Right lobe of liver (tissue), 6 donors: ENCODE measurements around the gene RALGPS1. TPM values are rescaled to one million over a fixed set of nuclear protein-coding genes. Genes with fewer than 3 reads are reported as not detected.

Experiments used
- ATAC-seq, 4 donors: fragments of 200-7000 bp; cut with Tn5 transposase; one replicate each; pipeline ENCODE4 v1.9.1; 2020; ENCODE audit warnings: mild to moderate bottlenecking in 4 of 4, moderate library complexity in 4 of 4
- DNase-seq, 3 donors: peaks; one replicate each; pipeline ENCODE4 v3.0.0-alpha.2; 2020
- H3K27ac ChIP-seq, 3 donors: fragments of 200-600 bp; one replicate each; pipeline ENCODE4 v1.8.0; 2022
- H3K27me3 ChIP-seq, 2 donors: fragments of 200-600 bp; one replicate each; pipeline ENCODE4 v1.8.0; 2022
- H3K36me3 ChIP-seq, 4 donors: fragments of 200-600 bp; sonication (generic) in 1 of 4; one replicate each; pipeline versions ENCODE4 v1.5.1 to v1.8.0; 2017 to 2022; ENCODE audit warnings: control low read depth in 1 of 4
- H3K4me1 ChIP-seq, 4 donors: fragments of 200-600 bp; sonication (generic) in 1 of 4; one replicate each; pipeline versions ENCODE4 v1.5.1 to v1.8.0; 2017 to 2022; ENCODE audit warnings: control low read depth in 1 of 4
- H3K4me3 ChIP-seq, 3 donors: fragments of 200-600 bp; one replicate each; pipeline ENCODE4 v1.8.0; 2022
- H3K9me3 ChIP-seq, 4 donors: fragments of 200-600 bp; sonication (generic) in 1 of 4; one replicate each; pipeline versions ENCODE4 v1.5.1 to v1.8.0; 2017 to 2022; ENCODE audit warnings: control low read depth in 1 of 4
- CTCF ChIP-seq, 4 donors: fragments of 200-600 bp in 3 of 4; fragments of 450-650 bp in 1 of 4; IDR thresholded peaks; one replicate each; pipeline versions ENCODE4 v1.5.1 to v1.8.0; 2016 to 2022; ENCODE audit warnings: antibody characterized with exemption in 4 of 4, mild to moderate bottlenecking in 2 of 4
- POLR2A ChIP-seq: fragments of 450-650 bp; IDR thresholded peaks from one replicate; pipeline ENCODE4 v1.6.1; 2017; ENCODE audit warnings: antibody characterized with exemption, mild to moderate bottlenecking
- WGBS: methylation state at CpG from one replicate; pipeline ENCODE4 v1.1.6; 2018; ENCODE audit warnings: low coverage, low lambda C conversion rate; ENCODE audit not compliant: insufficient coverage; ENCODE audit errors: missing lambda C conversion rate; 5-methylcytosine and 5-hydroxymethylcytosine counted together
- intact Hi-C, 2 donors: fragments of 100-400 bp; cut with DNase I; formaldehyde crosslinking; loops; one replicate each; pipeline versions ENCODE4 v1.11.2 to v1.14.1; 2022
- total RNA-seq, 6 experiments: library from RNA; depleted of rRNA in 2 of 6; stranded (reverse); fragments of >200 nt in 2 of 6; fragmentation: NEBNext Ultra II Directional in 3 of 6; extraction: Animal tissue kit (Norgen Biotek cat#: 25700) in 3 of 6; gene quantifications; one replicate each; pipeline versions ENCODE4 v1.1.0 to v1.2.4, GENCODE V29; 2016 to 2023
- donor health status: DM: no; HTN: yes; CAD: no.
- donor health status: DM: no; HTN: no; CAD: no.
- donor health status: DM: no; HTN: no; CAD: no.
- donor health status: DM: no; HTN: yes; CAD: no.
- donor health status: DM: no; HTN: yes; CAD: no.

Gene RALGPS1
- total RNA-seq, 6 experiments from 2014 or later, result 1.2 to 3.8 (median 2.4) TPM

GRCh38 chr9:127128341-127129072 is 213.9 kb downstream of the RALGPS1 start:
- 79% methylated on average over 3 of the region's 9 CpGs for WGBS
- Histone ChIP-seq H3K27me3 (no peaks in the 10 kb centered on the region), H3K27ac (no peak overlapping the region), H3K4me1 (peaks cover 0 to 5% (median 0%) of the 10 kb centered on the region in 4 donors), H3K36me3 (no peaks in the 10 kb centered on the region), H3K4me3 (no peak overlapping the region), H3K9me3 (no peaks in the 10 kb centered on the region)
- ATAC-seq (no peak), DNase-seq (no peak)
- intact Hi-C loops, result no loop called here
- TF ChIP-seq CTCF (IDR thresholded peaks at IDR 0.05), result no peak
- no peak for TF ChIP-seq POLR2A

GRCh38 chr9:127129073-127129717 is 214.6 kb downstream of the RALGPS1 start:
- ATAC-seq, result no peak
- no peaks in the 10 kb centered on the region for H3K9me3 ChIP-seq
- H3K27ac ChIP-seq, result no peak overlapping the region
- H3K4me1 ChIP-seq, result peaks cover 0 to 5% (median 0%) of the 10 kb centered on the region in 4 donors
- DNase-seq, result no peak
- H3K4me3 ChIP-seq, result no peak overlapping the region
- no peaks in the 10 kb centered on the region for H3K27me3 ChIP-seq
- TF ChIP-seq POLR2A, result no peak
- TF ChIP-seq CTCF (IDR thresholded peaks at IDR 0.05), result no peak
- 77% methylated on average over 4 of the region's 5 CpGs for WGBS
- intact Hi-C loops, result no loop called here
- no peaks in the 10 kb centered on the region for H3K36me3 ChIP-seq

DNA sequence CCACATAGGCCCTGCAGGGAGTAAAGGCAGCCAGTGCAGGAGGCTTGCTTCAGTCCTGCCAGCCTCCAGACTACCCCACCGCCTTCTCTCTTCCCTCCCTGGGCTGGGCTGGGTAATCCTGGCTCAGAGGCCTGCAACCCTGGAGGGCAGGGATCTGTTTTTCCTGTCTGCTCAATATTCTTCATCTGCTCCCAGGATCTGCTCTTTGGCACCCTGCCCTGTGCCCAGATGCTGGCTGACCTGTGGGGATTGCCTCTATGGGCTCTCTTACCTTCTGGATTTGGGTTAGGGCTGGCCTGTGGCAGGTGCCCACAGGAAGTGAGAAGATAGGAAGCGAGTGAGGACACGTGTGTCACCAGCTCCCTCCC is 215.1 kb downstream of the RALGPS1 start:
- ATAC-seq, result no peak
- DNase-seq, result no peak
- WGBS, result 74% methylated on average over 2 of the region's 3 CpGs
- intact Hi-C loops, result no loop called here
- Histone ChIP-seq H3K27me3 (no peaks in the 10 kb centered on the region), H3K36me3 (no peaks in the 10 kb centered on the region), H3K4me3 (no peak overlapping the region), H3K9me3 (no peaks in the 10 kb centered on the region), H3K4me1 (peaks cover 0 to 5% (median 0%) of the 10 kb centered on the region in 4 donors), H3K27ac (no peak overlapping the region)
- no peak for TF ChIP-seq POLR2A
- TF ChIP-seq CTCF (IDR thresholded peaks at IDR 0.05), result no peak

GRCh38 chr9:127130235-127130634 is 215.7 kb downstream of the RALGPS1 start:
- TF ChIP-seq POLR2A, result no peak
- TF ChIP-seq CTCF (IDR thresholded peaks at IDR 0.05), result no peak
- 84% methylated on average over 2 of the region's 2 CpGs for WGBS
- no peaks in the 10 kb centered on the region for H3K9me3 ChIP-seq
- no peaks in the 10 kb centered on the region for H3K36me3 ChIP-seq
- no peak overlapping the region for H3K27ac ChIP-seq
- intact Hi-C loops, result no loop called here
- DNase-seq (no peak), ATAC-seq (no peak)
- peaks cover 0 to 5% (median 0%) of the 10 kb centered on the region in 4 donors for H3K4me1 ChIP-seq
- no peak overlapping the region for H3K4me3 ChIP-seq
- no peaks in the 10 kb centered on the region for H3K27me3 ChIP-seq
